ENCODE measurements around the gene LIPA.

Gene LIPA

GRCh38 chr10:89283936-89284475, 32.4 kb upstream of the LIPA start:
- ATAC-seq = peak; percentile 81
- no peak for TF ChIP-seq ZFP3 (CRISPR knock-in tag; IDR thresholded peaks at IDR 0.05)
- TF ChIP-seq PATZ1 (CRISPR knock-in tag; IDR thresholded peaks at IDR 0.05; ENCODE audit: borderline replicate concordance) = no peak
- TF ChIP-seq OSR1 (CRISPR knock-in tag; IDR thresholded peaks at IDR 0.05) = no peak
- no peak for TF ChIP-seq CSRNP3 (CRISPR knock-in tag; IDR thresholded peaks at IDR 0.05)
- no peak for TF ChIP-seq SNAI2 (CRISPR knock-in tag; IDR thresholded peaks at IDR 0.05)
- TF ChIP-seq BACH2 (CRISPR knock-in tag; IDR thresholded peaks at IDR 0.05; ENCODE audit: borderline replicate concordance) = no peak
- no peak for TF ChIP-seq ESRRG (CRISPR knock-in tag; IDR thresholded peaks at IDR 0.05)
- no peak for TF ChIP-seq ZFP30 (CRISPR knock-in tag; IDR thresholded peaks at IDR 0.05)
- no peak for TF ChIP-seq TSHZ2 (CRISPR knock-in tag; IDR thresholded peaks at IDR 0.05)
- TF ChIP-seq CREB5 (CRISPR knock-in tag; IDR thresholded peaks at IDR 0.05; ENCODE audit: low read depth) = peak; percentile 12; the same call in 1 of the 2 replicates
- peak; percentile 22; the same call in 1 of the 2 replicates for TF ChIP-seq ISL1 (CRISPR knock-in tag; IDR thresholded peaks at IDR 0.05)
- no peak for TF ChIP-seq PPARA (CRISPR knock-in tag; IDR thresholded peaks at IDR 0.05; ENCODE audit: borderline replicate concordance)
- peak; percentile 76 for TF ChIP-seq TCF4 (CRISPR knock-in tag; IDR thresholded peaks at IDR 0.05; ENCODE audit: borderline replicate concordance)
- TF ChIP-seq CSDC2 (CRISPR knock-in tag; IDR thresholded peaks at IDR 0.05) = no peak
- no peak for TF ChIP-seq POU6F1 (CRISPR knock-in tag; IDR thresholded peaks at IDR 0.05; ENCODE audit: borderline replicate concordance, low read depth)
- no peak for TF ChIP-seq RARB (CRISPR knock-in tag; IDR thresholded peaks at IDR 0.05)
- TF ChIP-seq ZNF70 (CRISPR knock-in tag; IDR thresholded peaks at IDR 0.05) = no peak
- TF ChIP-seq ZNF8 (CRISPR knock-in tag; IDR thresholded peaks at IDR 0.05) = 0 out of 2 replicates have a peak, but pooled peaks have one; percentile 4
- no peak for TF ChIP-seq ZNF565 (CRISPR knock-in tag; conservative IDR thresholded peaks at IDR 0.05; ENCODE audit: low read depth)
- TF ChIP-seq ZC3H10 (CRISPR knock-in tag; IDR thresholded peaks at IDR 0.05) = no peak
- TF ChIP-seq ARNTL (CRISPR knock-in tag; IDR thresholded peaks at IDR 0.05; ENCODE audit: borderline replicate concordance, low read depth) = no peak
- no peak for TF ChIP-seq GLIS3 (CRISPR knock-in tag; IDR thresholded peaks at IDR 0.05)
- TF ChIP-seq TOX (CRISPR knock-in tag; IDR thresholded peaks at IDR 0.05; ENCODE audit: borderline replicate concordance) = no peak
